Tibial nerve (tissue), 4 donors: Measurements from ENCODE around the gene ELMO1.

Experiments
- CTCF ChIP-seq, 5 experiments: fragments of 200-600 bp in 3 of 5; fragments of 450-650 bp in 2 of 5; sonication (generic) in 3 of 5; IDR thresholded peaks; one replicate each; pipeline ENCODE4 v1.5.1; 2016 to 2019; ENCODE audit warnings: antibody characterized with exemption in 5 of 5, mild to moderate bottlenecking in 3 of 5, moderate library complexity in 2 of 5
- EP300 ChIP-seq, 2 donors: sonication (generic); formaldehyde crosslinking; IDR thresholded peaks; one replicate each; pipeline ENCODE4 v1.6.1; 2017; ENCODE audit warnings: antibody characterized with exemption in 2 of 2, mild to moderate bottlenecking in 1 of 2
- POLR2A ChIP-seq, 2 donors: fragments of 450-650 bp; IDR thresholded peaks; one replicate each; pipeline ENCODE4 v1.6.1; 2017; ENCODE audit warnings: antibody characterized with exemption in 2 of 2, mild to moderate bottlenecking in 2 of 2, moderate library complexity in 2 of 2

DNA sequence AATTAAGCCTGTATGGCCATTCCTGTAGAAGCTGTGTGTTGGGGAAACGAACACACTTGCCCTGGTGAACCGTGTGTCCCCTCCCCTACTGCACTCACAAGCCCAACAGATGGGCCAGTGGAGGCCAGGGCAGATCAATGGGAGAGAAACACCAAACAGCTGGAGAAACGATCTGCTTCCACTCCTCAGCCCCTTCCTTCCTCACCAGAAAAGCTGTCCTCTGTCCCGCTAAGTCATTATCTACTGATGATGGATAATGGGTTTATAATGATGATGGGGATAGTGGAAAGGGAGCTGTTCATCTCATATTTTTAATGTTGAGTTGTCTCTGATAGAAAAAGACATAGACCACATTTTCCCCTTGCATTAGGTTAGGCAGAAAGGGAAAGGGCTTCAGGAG lies 99.7 kb downstream of the ELMO1 start:
- TF ChIP-seq CTCF (IDR thresholded peaks at IDR 0.05): no peak
- TF ChIP-seq POLR2A (IDR thresholded peaks at IDR 0.05): no peak
- TF ChIP-seq EP300 (IDR thresholded peaks at IDR 0.05): no peak
